Measurements from ENCODE around the gene IL25.
A peak's percentile ranks its signal among the peaks of the same experiment; 100 is the strongest.
"Not testable (repeated sequence)": the region's sequence is repeated elsewhere in the genome, so short reads cannot be mapped to it uniquely, and the experiment has no call there.

The IL25 gene

GRCh38 chr14:23372509-23372908, at the start of gene IL25:
IL25 (plus strand) TSS chr14:23372809.
- no peak for DNase-seq

GRCh38 chr14:23323838-23324454, 48.7 kb upstream of the IL25 start:
- no peak for DNase-seq

GRCh38 chr14:23324455-23324846, 48.2 kb upstream of the IL25 start:
- no peak for DNase-seq

GRCh38 chr14:23324993-23325392, 47.6 kb upstream of the IL25 start:
- no peak for DNase-seq

GRCh38 chr14:23325746-23326145, 46.9 kb upstream of the IL25 start:
- DNase-seq: not testable (repeated sequence)

GRCh38 chr14:23326491-23327332, 45.9 kb upstream of the IL25 start:
- no peak for DNase-seq

GRCh38 chr14:23327947-23328744, 44.5 kb upstream of the IL25 start:
- DNase-seq: peak in 2 of 4 experiments; percentile 9 to 38

- DNase-seq: no peak
These were observed 37.0 kb upstream of the IL25 start for GRCh38 chr14:23335623-23336022.

GRCh38 chr14:23339506-23340268, 32.9 kb upstream of the IL25 start:
- no peak for DNase-seq

GRCh38 chr14:23344481-23344880, 28.1 kb upstream of the IL25 start:
- no peak for DNase-seq

GRCh38 chr14:23345987-23346692, 26.5 kb upstream of the IL25 start:
- DNase-seq: no peak

- DNase-seq: no peak
These were observed 25.8 kb upstream of the IL25 start for GRCh38 chr14:23346693-23347405.

GRCh38 chr14:23347406-23348296, 25.0 kb upstream of the IL25 start:
- DNase-seq: no peak

GRCh38 chr14:23348297-23348655, 24.3 kb upstream of the IL25 start:
- DNase-seq: no peak

GRCh38 chr14:23349156-23349845, 23.3 kb upstream of the IL25 start:
- no peak for DNase-seq

- peak in 1 of 4 experiments; percentile 5 for DNase-seq
These were observed 20.7 kb upstream of the IL25 start for GRCh38 chr14:23351681-23352505.

GRCh38 chr14:23352506-23353432, 19.8 kb upstream of the IL25 start, which contains the start of gene SLC22A17:
SLC22A17 (minus strand) TSS chr14:23352887.
- peak in 2 of 4 experiments; percentile 24 to 54 for DNase-seq

GRCh38 chr14:23353433-23353780, 19.2 kb upstream of the IL25 start:
- no peak for DNase-seq

All from activated naive CD4-positive, alpha-beta T cell (primary cell).